NB4 (cell line): ENCODE results near the gene PTPRK.

Source experiments
- DNase-seq: peaks from one replicate; pipeline ENCODE4 v3.0.0; 2010; ENCODE audit warnings: low read depth
- H3K4me3 ChIP-seq: one replicate; pipeline ENCODE4 v1.5.1; 2011; ENCODE audit warnings: mild to moderate bottlenecking, low read depth, low read length, moderate library complexity
- MAX ChIP-seq: IDR thresholded peaks from 2 replicates; pipeline ENCODE4 v1.6.1; 2011; ENCODE audit warnings: low read depth, low read length
- MYC ChIP-seq: IDR thresholded peaks from 2 replicates; pipeline ENCODE4 v1.6.1; 2011; ENCODE audit warnings: low read depth, low read length
- POLR2A ChIP-seq: IDR thresholded peaks from 2 replicates; pipeline ENCODE4 v1.6.1; 2011; ENCODE audit warnings: mild to moderate bottlenecking; ENCODE audit not compliant: insufficient read length; ENCODE audit errors: extremely low read depth
- TF ChIP-seq, protein P1 (sequence below): IDR thresholded peaks from one replicate; pipeline ENCODE4 v1.5.1; 2012; ENCODE audit warnings: low read depth, low read length

The PTPRK gene

GRCh38 chr6:128327890-128328289 lies 192.5 kb downstream of the PTPRK start:
- TF ChIP-seq POLR2A (no peak), MYC (no peak), MAX (no peak)
- TF ChIP-seq, protein P1, sequence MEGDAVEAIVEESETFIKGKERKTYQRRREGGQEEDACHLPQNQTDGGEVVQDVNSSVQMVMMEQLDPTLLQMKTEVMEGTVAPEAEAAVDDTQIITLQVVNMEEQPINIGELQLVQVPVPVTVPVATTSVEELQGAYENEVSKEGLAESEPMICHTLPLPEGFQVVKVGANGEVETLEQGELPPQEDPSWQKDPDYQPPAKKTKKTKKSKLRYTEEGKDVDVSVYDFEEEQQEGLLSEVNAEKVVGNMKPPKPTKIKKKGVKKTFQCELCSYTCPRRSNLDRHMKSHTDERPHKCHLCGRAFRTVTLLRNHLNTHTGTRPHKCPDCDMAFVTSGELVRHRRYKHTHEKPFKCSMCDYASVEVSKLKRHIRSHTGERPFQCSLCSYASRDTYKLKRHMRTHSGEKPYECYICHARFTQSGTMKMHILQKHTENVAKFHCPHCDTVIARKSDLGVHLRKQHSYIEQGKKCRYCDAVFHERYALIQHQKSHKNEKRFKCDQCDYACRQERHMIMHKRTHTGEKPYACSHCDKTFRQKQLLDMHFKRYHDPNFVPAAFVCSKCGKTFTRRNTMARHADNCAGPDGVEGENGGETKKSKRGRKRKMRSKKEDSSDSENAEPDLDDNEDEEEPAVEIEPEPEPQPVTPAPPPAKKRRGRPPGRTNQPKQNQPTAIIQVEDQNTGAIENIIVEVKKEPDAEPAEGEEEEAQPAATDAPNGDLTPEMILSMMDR, result peak; percentile 85
- peak; percentile 66 for DNase-seq
- H3K4me3 ChIP-seq, result no peak overlapping the region

- H3K4me3 ChIP-seq, result no peak overlapping the region
- no peak for TF ChIP-seq MAX
- TF ChIP-seq, protein P1, result no peak
- TF ChIP-seq MYC, result no peak
- TF ChIP-seq POLR2A, result no peak
- DNase-seq, result no peak
Measured at GRCh38 chr6:128323011-128323410, 197.4 kb downstream of the PTPRK start.

DNA sequence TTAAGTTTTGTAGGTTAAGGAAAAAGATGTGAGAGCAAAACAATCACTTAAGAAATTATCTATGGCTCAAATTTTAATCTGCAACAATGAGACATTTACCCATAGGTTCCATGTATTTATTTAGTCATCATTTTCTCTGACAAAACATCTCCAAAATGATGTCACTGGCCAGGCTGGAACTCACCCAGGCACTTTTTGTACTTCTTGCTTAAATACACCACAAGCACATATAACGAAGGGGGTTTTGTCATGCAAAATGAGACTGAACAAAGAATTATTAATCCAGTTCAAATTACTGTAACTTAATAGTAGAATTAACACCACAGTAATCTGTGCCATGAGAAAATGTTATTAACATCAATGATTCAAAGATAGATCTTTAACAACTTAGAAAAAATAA lies 200.5 kb downstream of the PTPRK start:
- TF ChIP-seq, protein P1, result no peak
- TF ChIP-seq MYC, result no peak
- TF ChIP-seq POLR2A, result no peak
- TF ChIP-seq MAX, result no peak
- no peak overlapping the region for H3K4me3 ChIP-seq
- DNase-seq, result no peak

DNA sequence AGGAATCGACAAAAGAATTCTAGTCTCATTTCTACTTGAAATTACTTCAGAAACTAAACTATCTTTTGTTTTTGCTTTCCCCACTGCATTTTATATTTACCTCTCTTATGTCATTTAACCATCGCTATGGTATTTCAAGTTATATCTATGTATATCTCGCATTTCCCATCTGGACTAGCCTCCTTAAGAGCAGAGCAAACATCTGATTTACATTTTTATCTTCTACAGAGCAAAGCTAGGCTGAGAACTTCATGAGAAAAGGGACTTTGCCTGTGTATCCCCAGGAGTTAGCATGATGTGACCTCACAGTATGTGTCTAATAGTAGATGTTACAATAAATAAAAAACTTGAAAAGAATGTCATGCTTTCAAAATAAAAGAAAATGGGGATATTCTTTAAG lies 201.2 kb downstream of the PTPRK start:
- no peak overlapping the region for H3K4me3 ChIP-seq
- no peak for DNase-seq
- TF ChIP-seq POLR2A, result no peak
- TF ChIP-seq, protein P1, result no peak
- no peak for TF ChIP-seq MYC
- TF ChIP-seq MAX, result no peak

- no peak overlapping the region for H3K4me3 ChIP-seq
- no peak for DNase-seq
- TF ChIP-seq MAX, result no peak
- TF ChIP-seq, protein P1, result no peak
- TF ChIP-seq POLR2A, result no peak
- TF ChIP-seq MYC, result no peak
Measured at GRCh38 chr6:128316258-128316929, 204.0 kb downstream of the PTPRK start.
